GM20000 (cell line): ENCODE measurements around the gene MVP.
A peak's percentile ranks its signal among the peaks of the same experiment; 100 is the strongest.

ENCODE experiments used
- DNase-seq: peaks from one replicate; pipeline ENCODE4 v3.0.0; 2012; ENCODE audit warnings: low spot score
- CTCF ChIP-seq: IDR thresholded peaks from 2 replicates; pipeline ENCODE4 v1.5.1; 2012; ENCODE audit warnings: mild to moderate bottlenecking, control low read depth; ENCODE audit errors: extremely low read depth, missing control alignments

Gene MVP

GRCh38 chr16:29806641-29807425 lies 13.4 kb upstream of the MVP start:
- no peak for TF ChIP-seq CTCF
- DNase-seq: peak; percentile 63

- peak; percentile 87 for DNase-seq
- peak; percentile 54 for TF ChIP-seq CTCF
These were observed 12.6 kb upstream of the MVP start for GRCh38 chr16:29807426-29808218.

- DNase-seq: no peak
These were observed 11.9 kb upstream of the MVP start for GRCh38 chr16:29808219-29808900.

GRCh38 chr16:29809031-29809747 lies 11.1 kb upstream of the MVP start:
- no peak for TF ChIP-seq CTCF
- DNase-seq: no peak

More at GRCh38 chr16:29808219-29808900, 11.9 kb upstream of the MVP start:
- TF ChIP-seq CTCF: no peak

- no peak for DNase-seq
- TF ChIP-seq CTCF: no peak
These were observed 10.2 kb upstream of the MVP start for GRCh38 chr16:29809850-29810698.

GRCh38 chr16:29810699-29811169 lies 9.5 kb upstream of the MVP start:
- DNase-seq: no peak
- no peak for TF ChIP-seq CTCF
